ENCODE data around the gene NAV2.

NAV2 gene

GRCh38 chr11:19843079-19843478, 130.4 kb downstream of the NAV2 start:
- no peak for DNase-seq

GRCh38 chr11:19844012-19844411, 131.4 kb downstream of the NAV2 start:
- DNase-seq: no peak

GRCh38 chr11:19844806-19845205, 132.2 kb downstream of the NAV2 start:
- DNase-seq: no peak

- no peak for DNase-seq
Measured at GRCh38 chr11:19845626-19846025, 133.0 kb downstream of the NAV2 start.

- no peak for DNase-seq
Measured at GRCh38 chr11:19846654-19847305, 134.1 kb downstream of the NAV2 start.

GRCh38 chr11:19848219-19848618, 135.6 kb downstream of the NAV2 start:
- DNase-seq: no peak

GRCh38 chr11:19849107-19849789, 136.6 kb downstream of the NAV2 start:
- no peak for DNase-seq

GRCh38 chr11:19849947-19850593, 137.4 kb downstream of the NAV2 start:
- no peak for DNase-seq

- no peak for DNase-seq
Measured at GRCh38 chr11:19852288-19852687, 139.7 kb downstream of the NAV2 start.

- no peak for DNase-seq
Measured at GRCh38 chr11:19853016-19853415, 140.4 kb downstream of the NAV2 start.

- no peak for DNase-seq
Measured at GRCh38 chr11:19853920-19854319, 141.3 kb downstream of the NAV2 start.

- no peak for DNase-seq
Measured at GRCh38 chr11:19861171-19861570, 148.5 kb downstream of the NAV2 start.

- no peak for DNase-seq
Measured at GRCh38 chr11:19862091-19862490, 149.5 kb downstream of the NAV2 start.

- DNase-seq: peak; percentile 15
Measured at GRCh38 chr11:19864141-19865140, 151.8 kb downstream of the NAV2 start.

- DNase-seq: no peak
Measured at GRCh38 chr11:19866037-19866436, 153.4 kb downstream of the NAV2 start.

- DNase-seq: no peak
Measured at GRCh38 chr11:19866521-19866920, 153.9 kb downstream of the NAV2 start.

- DNase-seq: no peak
Measured at GRCh38 chr11:19867064-19867463, 154.4 kb downstream of the NAV2 start.

- DNase-seq: no peak
Measured at GRCh38 chr11:19868281-19868821, 155.7 kb downstream of the NAV2 start.

GRCh38 chr11:19868871-19869270, 156.2 kb downstream of the NAV2 start:
- DNase-seq: no peak

GRCh38 chr11:19869466-19869865, 156.8 kb downstream of the NAV2 start:
- no peak for DNase-seq

GRCh38 chr11:19869946-19870589, 157.4 kb downstream of the NAV2 start:
- no peak for DNase-seq

- DNase-seq: no peak
Measured at GRCh38 chr11:19871531-19871930, 158.9 kb downstream of the NAV2 start.
